Caco-2 (cell line): ENCODE data around the gene SPRED2. TPM values are rescaled to one million over a fixed set of nuclear protein-coding genes. Genes with fewer than 3 reads are reported as not detected.
A peak's percentile ranks its signal among the peaks of the same experiment; 100 is the strongest.

ENCODE experiments used
- BruUV-seq: library from RNA; stranded (reverse); fragments of 400-500 nt; replicated peaks from 2 replicates; lab custom pipeline; 2021; lab: Mats Ljungman, UMichigan
- CTCF ChIA-PET: fragments of 300-600 bp; sonication (Branson Sonifier 250); formaldehyde crosslinking; loops from one replicate; lab custom pipeline; 2022; ENCODE audit warnings: antibody characterized with exemption; lab: Charles Lee
- POLR2A ChIA-PET: fragments of 300-600 bp; sonication (Branson Sonifier 250); formaldehyde crosslinking; loops from one replicate; lab custom pipeline; 2022; ENCODE audit warnings: antibody characterized with exemption; lab: Charles Lee
- DNase-seq, 2 experiments: peaks; one replicate each; pipeline versions ENCODE4 v3.0.0 to v3.0.0-alpha.2; 2020 to 2022
- H3K27me3 ChIP-seq: replicated peaks from 2 replicates; pipeline ENCODE4 v1.6.0; 2011; ENCODE audit warnings: low read length; ENCODE audit not compliant: control insufficient read depth, insufficient read depth
- H3K36me3 ChIP-seq: 2 replicates; pipeline ENCODE4 v1.5.1; 2011; ENCODE audit warnings: low read length; ENCODE audit not compliant: control insufficient read depth, insufficient read depth
- H3K4me1 ChIP-seq: fragments of 250-450 bp; sonication (Bioruptor Pico); 2 replicates; pipeline ENCODE4 v1.5.1; 2020; ENCODE audit warnings: mild to moderate bottlenecking
- H3K4me3 ChIP-seq: 2 replicates; pipeline ENCODE4 v1.5.1; 2011; ENCODE audit warnings: low read depth, mild to moderate bottlenecking, control low read depth, low read length
- H3K9me3 ChIP-seq: fragments of 250-450 bp; sonication (Bioruptor Pico); 2 replicates; pipeline ENCODE4 v1.5.1; 2020; ENCODE audit warnings: mild to moderate bottlenecking, moderate library complexity
- H3K27ac Mint-ChIP-seq: one replicate; pipeline ENCODE4 v1.8.0; 2022; ENCODE audit warnings: mixed read lengths; ENCODE audit not compliant: unreplicated experiment
- H3K27me3 Mint-ChIP-seq: one replicate; pipeline ENCODE4 v1.8.0; 2022; ENCODE audit warnings: mixed read lengths; ENCODE audit not compliant: insufficient read depth, unreplicated experiment
- H3K36me3 Mint-ChIP-seq: one replicate; pipeline ENCODE4 v1.8.0; 2022; ENCODE audit warnings: mild to moderate bottlenecking, mixed read lengths; ENCODE audit not compliant: insufficient read depth, unreplicated experiment
- H3K4me1 Mint-ChIP-seq: one replicate; pipeline ENCODE4 v1.8.0; 2022; ENCODE audit warnings: low read depth, mixed read lengths; ENCODE audit not compliant: unreplicated experiment
- H3K4me3 Mint-ChIP-seq: one replicate; pipeline ENCODE4 v1.8.0; 2022; ENCODE audit warnings: mild to moderate bottlenecking, moderate library complexity, mixed read lengths; ENCODE audit not compliant: unreplicated experiment
- H3K9me3 Mint-ChIP-seq: one replicate; pipeline ENCODE4 v1.8.0; 2022; ENCODE audit warnings: mixed read lengths; ENCODE audit not compliant: unreplicated experiment
- intact Hi-C: fragments of 100-400 bp; cut with micrococcal nuclease; formaldehyde crosslinking; loops from one replicate; pipeline ENCODE4 v1.10.0; 2022; ENCODE audit not compliant: unreplicated experiment
- total RNA-seq: library from RNA; stranded (reverse); gene quantifications from 2 replicates; pipeline ENCODE4 v1.2.3, GENCODE V29; 2022
- TF ChIP-seq, protein P1 (sequence below), 2 experiments: fragments of 200-600 bp in 1 of 2; IDR thresholded peaks; 1 replicate in 1 of 2; 2 replicates in 1 of 2; pipeline versions ENCODE4 v1.5.1 to v1.8.0; 2011 to 2022; ENCODE audit warnings: antibody characterized with exemption in 1 of 2, control low read depth in 1 of 2, inconsistent platforms in 1 of 2, low read depth in 1 of 2, low read length in 1 of 2, mild to moderate bottlenecking in 1 of 2, moderate library complexity in 1 of 2; ENCODE audit not compliant: insufficient read depth in 1 of 2, severe bottlenecking in 1 of 2, unreplicated experiment in 1 of 2

Gene SPRED2
- total RNA-seq, 1 experiment from 2014 or later = 49.9 TPM

DNA sequence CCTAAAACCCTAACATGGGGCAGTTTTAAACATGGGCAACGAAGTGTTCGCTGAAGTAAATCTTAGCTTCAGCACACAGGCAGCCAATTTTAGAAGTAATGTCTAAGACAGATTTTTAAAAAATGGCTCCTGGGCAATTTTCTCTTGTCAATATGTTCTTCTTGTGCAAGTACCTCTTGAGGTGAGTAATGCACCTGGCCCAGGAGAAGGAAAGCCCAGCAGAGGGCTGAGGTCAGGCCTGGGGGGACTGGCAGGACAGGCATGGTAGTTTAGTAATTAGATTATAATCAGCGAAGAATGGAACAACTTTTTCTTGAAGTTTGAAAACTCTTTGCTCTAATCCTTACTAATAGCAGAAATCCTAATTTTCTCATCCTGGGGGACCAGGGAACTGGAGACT lies 77.6 kb downstream of the SPRED2 start:
- POLR2A ChIA-PET = no interaction called here
- H3K4me1 ChIP-seq = peaks cover 54% of the 10 kb centered on the region
- no peaks in the 10 kb centered on the region for H3K27me3 ChIP-seq
- TF ChIP-seq, protein P1, sequence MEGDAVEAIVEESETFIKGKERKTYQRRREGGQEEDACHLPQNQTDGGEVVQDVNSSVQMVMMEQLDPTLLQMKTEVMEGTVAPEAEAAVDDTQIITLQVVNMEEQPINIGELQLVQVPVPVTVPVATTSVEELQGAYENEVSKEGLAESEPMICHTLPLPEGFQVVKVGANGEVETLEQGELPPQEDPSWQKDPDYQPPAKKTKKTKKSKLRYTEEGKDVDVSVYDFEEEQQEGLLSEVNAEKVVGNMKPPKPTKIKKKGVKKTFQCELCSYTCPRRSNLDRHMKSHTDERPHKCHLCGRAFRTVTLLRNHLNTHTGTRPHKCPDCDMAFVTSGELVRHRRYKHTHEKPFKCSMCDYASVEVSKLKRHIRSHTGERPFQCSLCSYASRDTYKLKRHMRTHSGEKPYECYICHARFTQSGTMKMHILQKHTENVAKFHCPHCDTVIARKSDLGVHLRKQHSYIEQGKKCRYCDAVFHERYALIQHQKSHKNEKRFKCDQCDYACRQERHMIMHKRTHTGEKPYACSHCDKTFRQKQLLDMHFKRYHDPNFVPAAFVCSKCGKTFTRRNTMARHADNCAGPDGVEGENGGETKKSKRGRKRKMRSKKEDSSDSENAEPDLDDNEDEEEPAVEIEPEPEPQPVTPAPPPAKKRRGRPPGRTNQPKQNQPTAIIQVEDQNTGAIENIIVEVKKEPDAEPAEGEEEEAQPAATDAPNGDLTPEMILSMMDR (IDR thresholded peaks at IDR 0.05; ENCODE audit: insufficient read depth in 1 of 2, low read depth in 1 of 2, low read length in 1 of 2, severe bottlenecking in 1 of 2, unreplicated experiment in 1 of 2) = no peak
- peaks cover 31% of the 10 kb centered on the region for H3K4me1 Mint-ChIP-seq
- H3K9me3 Mint-ChIP-seq = no peaks in the 10 kb centered on the region
- no peak overlapping the region for H3K27ac Mint-ChIP-seq
- no peaks in the 10 kb centered on the region for H3K27me3 Mint-ChIP-seq
- intact Hi-C loops = loop anchor here (1.0 kb wide), 1 partner anchor 9 kb away; no protein-coding TSS in a partner anchor
- CTCF ChIA-PET = no interaction called here
- BruUV-seq = no TSS peak
- no peaks in the 10 kb centered on the region for H3K36me3 ChIP-seq
- H3K36me3 Mint-ChIP-seq = no peaks in the 10 kb centered on the region
- no peak overlapping the region for H3K4me3 ChIP-seq
- no peak overlapping the region for H3K4me3 Mint-ChIP-seq
- no peak for DNase-seq
- no peaks in the 10 kb centered on the region for H3K9me3 ChIP-seq

DNA sequence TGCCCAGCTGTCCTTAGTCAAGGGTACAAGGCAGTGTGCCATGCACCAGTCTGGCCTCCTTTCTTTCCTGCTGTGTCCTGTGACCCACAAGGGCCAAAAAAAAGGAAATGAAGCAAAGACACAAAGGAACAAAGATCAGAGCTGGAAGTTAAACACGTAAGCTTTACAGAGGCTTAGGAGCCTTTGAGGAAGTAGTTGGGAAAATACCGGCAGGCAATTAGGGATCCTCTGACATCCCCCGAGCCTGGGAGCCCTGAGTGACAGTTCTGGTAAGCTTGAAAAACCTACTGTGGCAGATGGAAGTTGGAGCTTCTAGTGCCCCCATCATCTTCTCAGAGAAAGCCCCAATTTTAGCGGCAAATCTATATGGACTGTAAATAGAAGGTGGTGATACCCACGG lies 78.5 kb downstream of the SPRED2 start:
- H3K4me1 ChIP-seq = peaks cover 50% of the 10 kb centered on the region
- CTCF ChIA-PET = interaction anchor here (0.6 kb wide), 2 partner anchors 8 to 9 kb away, joined by 3 to 4 read pairs; no protein-coding TSS in a partner anchor
- POLR2A ChIA-PET = interaction anchor here (1.1 kb wide), 1 partner anchor 9 kb away, joined by 5 read pairs; no protein-coding TSS in a partner anchor

DNA sequence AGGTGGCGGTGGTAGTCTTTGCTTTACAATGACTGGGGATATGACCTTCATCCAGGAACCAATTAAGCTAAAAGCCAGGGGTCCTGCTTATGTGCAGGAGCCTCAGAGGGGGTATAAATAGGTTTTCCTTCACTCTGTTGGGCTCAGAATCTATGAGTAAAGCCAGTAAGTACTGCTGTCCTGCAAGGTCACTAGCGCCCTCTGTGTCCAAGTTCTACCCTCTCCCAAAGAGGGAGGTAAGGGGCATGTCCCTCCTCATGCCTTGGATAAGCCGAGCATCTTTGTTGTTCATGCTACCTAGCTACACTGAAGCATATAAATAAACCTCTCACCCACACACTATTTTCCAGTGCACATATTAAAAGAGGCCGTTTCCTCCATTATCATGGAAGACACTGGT lies 79.4 kb downstream of the SPRED2 start:
- TF ChIP-seq, protein P1 (IDR thresholded peaks at IDR 0.05; ENCODE audit: insufficient read depth in 1 of 2, low read depth in 1 of 2, low read length in 1 of 2, severe bottlenecking in 1 of 2, unreplicated experiment in 1 of 2) = no peak
- Histone ChIP-seq H3K4me1 (peaks cover 42% of the 10 kb centered on the region), H3K27me3 (no peaks in the 10 kb centered on the region), H3K4me3 (no peak overlapping the region), H3K9me3 (no peaks in the 10 kb centered on the region), H3K36me3 (no peaks in the 10 kb centered on the region)
- Mint-ChIP-seq H3K9me3 (no peaks in the 10 kb centered on the region), H3K27ac (no peak overlapping the region), H3K4me1 (peaks cover 31% of the 10 kb centered on the region), H3K4me3 (no peak overlapping the region), H3K36me3 (no peaks in the 10 kb centered on the region), H3K27me3 (no peaks in the 10 kb centered on the region)
- intact Hi-C loops = no loop called here
- ChIA-PET POLR2A (no interaction called here), CTCF (no interaction called here)
- DNase-seq = no peak
- no TSS peak for BruUV-seq

More for the DNA sequence above, 78.5 kb downstream of the SPRED2 start:
- no peaks in the 10 kb centered on the region for H3K27me3 Mint-ChIP-seq
- DNase-seq = peak in 1 of 2 experiments; percentile 36
- H3K4me1 Mint-ChIP-seq = peaks cover 31% of the 10 kb centered on the region
- TF ChIP-seq, protein P1 (IDR thresholded peaks at IDR 0.05; ENCODE audit: insufficient read depth in 1 of 2, low read depth in 1 of 2, low read length in 1 of 2, severe bottlenecking in 1 of 2, unreplicated experiment in 1 of 2) = no peak
- no peak overlapping the region for H3K4me3 ChIP-seq
- H3K36me3 Mint-ChIP-seq = no peaks in the 10 kb centered on the region
- no TSS peak for BruUV-seq
- no peaks in the 10 kb centered on the region for H3K9me3 Mint-ChIP-seq
- intact Hi-C loops = loop anchor here (1.0 kb wide), 1 partner anchor 9 kb away; no protein-coding TSS in a partner anchor
- H3K4me3 Mint-ChIP-seq = no peak overlapping the region
- H3K36me3 ChIP-seq = no peaks in the 10 kb centered on the region
- no peaks in the 10 kb centered on the region for H3K27me3 ChIP-seq
- H3K27ac Mint-ChIP-seq = no peak overlapping the region
- no peaks in the 10 kb centered on the region for H3K9me3 ChIP-seq
